GOT3 (cell line): Measurements from ENCODE around the gene TOB1.
A peak's percentile ranks its signal among the peaks of the same experiment; 100 is the strongest.
"Not testable (repeated sequence)": the region's sequence is repeated elsewhere in the genome, so short reads cannot be mapped to it uniquely, and the experiment has no call there.

ENCODE experiments used
- DNase-seq: peaks from one replicate; lab custom pipeline; 2025; ENCODE audit warnings: mixed read lengths; lab: John Stamatoyannopoulos, UW

The TOB1 gene

GRCh38 chr17:50868140-50868438, 1.9 kb upstream of the TOB1 start:
- DNase-seq: no peak

GRCh38 chr17:50867363-50868139, 1.4 kb upstream of the TOB1 start:
- peak; percentile 76 for DNase-seq

- peak; percentile 54 for DNase-seq
These were observed 802 bp upstream of the TOB1 start for GRCh38 chr17:50866950-50867362.

GRCh38 chr17:50865868-50866260, 290 bp downstream of the TOB1 start:
- no peak for DNase-seq

GRCh38 chr17:50865060-50865867, 890 bp downstream of the TOB1 start:
- no peak for DNase-seq

GRCh38 chr17:50864747-50865059, 1.5 kb downstream of the TOB1 start:
- DNase-seq: no peak

- no peak for DNase-seq
These were observed 2.2 kb downstream of the TOB1 start for GRCh38 chr17:50863931-50864330.

- no peak for DNase-seq
These were observed 2.8 kb downstream of the TOB1 start for GRCh38 chr17:50863221-50863843.

- DNase-seq: no peak
These were observed 4.2 kb downstream of the TOB1 start for GRCh38 chr17:50861822-50862528.

GRCh38 chr17:50861334-50861676, 4.8 kb downstream of the TOB1 start:
- no peak for DNase-seq

- not testable (repeated sequence) for DNase-seq
These were observed 6.4 kb downstream of the TOB1 start for GRCh38 chr17:50859727-50860126.

GRCh38 chr17:50858486-50859225, 7.5 kb downstream of the TOB1 start:
- no peak for DNase-seq

GRCh38 chr17:50856431-50856830, 9.7 kb downstream of the TOB1 start:
- no peak for DNase-seq

GRCh38 chr17:50855708-50856330, 10.3 kb downstream of the TOB1 start:
- no peak for DNase-seq

- DNase-seq: no peak
These were observed 12.4 kb downstream of the TOB1 start for GRCh38 chr17:50853781-50854180.

- no peak for DNase-seq
These were observed 13.0 kb downstream of the TOB1 start for GRCh38 chr17:50853015-50853615.

GRCh38 chr17:50850640-50851039, 15.5 kb downstream of the TOB1 start:
- DNase-seq: no peak

GRCh38 chr17:50848711-50849110, 17.4 kb downstream of the TOB1 start:
- DNase-seq: no peak

- DNase-seq: no peak
These were observed 18.1 kb downstream of the TOB1 start for GRCh38 chr17:50848039-50848438.

GRCh38 chr17:50847566-50847965, 18.6 kb downstream of the TOB1 start:
- DNase-seq: no peak
